ENCODE measurements around the gene EPS15.

DNA sequence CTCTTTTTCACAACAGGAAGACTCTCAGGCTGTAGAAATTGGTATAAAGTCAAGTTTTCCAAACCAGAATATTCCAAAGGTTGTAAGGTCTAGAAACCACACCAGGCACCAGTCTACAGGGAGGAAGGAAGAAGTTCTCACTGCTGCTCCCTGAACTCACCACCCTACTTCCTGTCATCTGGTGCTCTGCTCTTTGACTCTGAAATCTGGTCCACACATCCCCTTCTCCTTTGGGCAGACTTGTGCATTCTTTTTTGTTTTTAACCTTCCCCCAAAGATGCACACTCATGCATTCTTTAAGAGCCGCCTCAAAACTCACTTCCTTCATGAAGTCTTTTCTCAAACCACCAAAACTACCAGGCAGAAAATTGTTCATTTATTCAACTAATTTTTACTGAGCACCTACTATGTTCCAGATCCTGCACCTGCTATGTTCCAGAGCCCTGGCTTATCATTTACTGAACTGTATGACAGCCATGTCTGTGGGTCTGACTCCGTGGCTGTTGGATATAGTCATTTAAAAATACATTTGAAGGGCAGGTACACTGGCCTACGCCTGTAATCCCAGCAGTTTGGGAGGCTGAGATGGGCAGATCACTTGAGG lies 30.1 kb upstream of the EPS15 start:
- TF ChIP-seq, protein P1, sequence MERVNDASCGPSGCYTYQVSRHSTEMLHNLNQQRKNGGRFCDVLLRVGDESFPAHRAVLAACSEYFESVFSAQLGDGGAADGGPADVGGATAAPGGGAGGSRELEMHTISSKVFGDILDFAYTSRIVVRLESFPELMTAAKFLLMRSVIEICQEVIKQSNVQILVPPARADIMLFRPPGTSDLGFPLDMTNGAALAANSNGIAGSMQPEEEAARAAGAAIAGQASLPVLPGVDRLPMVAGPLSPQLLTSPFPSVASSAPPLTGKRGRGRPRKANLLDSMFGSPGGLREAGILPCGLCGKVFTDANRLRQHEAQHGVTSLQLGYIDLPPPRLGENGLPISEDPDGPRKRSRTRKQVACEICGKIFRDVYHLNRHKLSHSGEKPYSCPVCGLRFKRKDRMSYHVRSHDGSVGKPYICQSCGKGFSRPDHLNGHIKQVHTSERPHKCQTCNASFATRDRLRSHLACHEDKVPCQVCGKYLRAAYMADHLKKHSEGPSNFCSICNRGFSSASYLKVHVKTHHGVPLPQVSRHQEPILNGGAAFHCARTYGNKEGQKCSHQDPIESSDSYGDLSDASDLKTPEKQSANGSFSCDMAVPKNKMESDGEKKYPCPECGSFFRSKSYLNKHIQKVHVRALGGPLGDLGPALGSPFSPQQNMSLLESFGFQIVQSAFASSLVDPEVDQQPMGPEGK (CRISPR knock-in tag; IDR thresholded peaks at IDR 0.05; ENCODE audit: borderline replicate concordance): no peak
- no peak for TF ChIP-seq SNAI2 (CRISPR knock-in tag; IDR thresholded peaks at IDR 0.05)
- no peak for TF ChIP-seq ISL1 (CRISPR knock-in tag; IDR thresholded peaks at IDR 0.05)
- TF ChIP-seq, protein P2, sequence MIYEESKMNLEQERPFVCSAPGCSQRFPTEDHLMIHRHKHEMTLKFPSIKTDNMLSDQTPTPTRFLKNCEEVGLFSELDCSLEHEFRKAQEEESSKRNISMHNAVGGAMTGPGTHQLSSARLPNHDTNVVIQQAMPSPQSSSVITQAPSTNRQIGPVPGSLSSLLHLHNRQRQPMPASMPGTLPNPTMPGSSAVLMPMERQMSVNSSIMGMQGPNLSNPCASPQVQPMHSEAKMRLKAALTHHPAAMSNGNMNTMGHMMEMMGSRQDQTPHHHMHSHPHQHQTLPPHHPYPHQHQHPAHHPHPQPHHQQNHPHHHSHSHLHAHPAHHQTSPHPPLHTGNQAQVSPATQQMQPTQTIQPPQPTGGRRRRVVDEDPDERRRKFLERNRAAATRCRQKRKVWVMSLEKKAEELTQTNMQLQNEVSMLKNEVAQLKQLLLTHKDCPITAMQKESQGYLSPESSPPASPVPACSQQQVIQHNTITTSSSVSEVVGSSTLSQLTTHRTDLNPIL (CRISPR knock-in tag; IDR thresholded peaks at IDR 0.05; ENCODE audit: low read depth): no peak
- TF ChIP-seq ZNF70 (CRISPR knock-in tag; IDR thresholded peaks at IDR 0.05): no peak
- no peak for TF ChIP-seq ZNF8 (CRISPR knock-in tag; IDR thresholded peaks at IDR 0.05)
- no peak for TF ChIP-seq RARB (CRISPR knock-in tag; IDR thresholded peaks at IDR 0.05)
